ENCODE data around the gene FGD6.
"Not testable (repeated sequence)": the region's sequence is repeated elsewhere in the genome, so short reads cannot be mapped to it uniquely, and the experiment has no call there.

Gene FGD6

GRCh38 chr12:95240556-95240955 is 23.3 kb upstream of the FGD6 start:
- Histone ChIP-seq H3K27me3 (ENCODE audit: control insufficient read depth in 3 of 3, insufficient read depth in 3 of 3, low read depth in 1 of 3, low read length in 3 of 3) (no peaks in the 10 kb centered on the region), H3K4me2 (ENCODE audit: insufficient read depth, low read length, poor library complexity, severe bottlenecking) (no peak overlapping the region), H4K91ac (ENCODE audit: low read depth, low read length, poor library complexity) (no peak overlapping the region), H2BK120ac (ENCODE audit: low read depth, low read length) (no peak overlapping the region), H3K79me1 (ENCODE audit: low read depth, low read length) (peaks cover 2% of the 10 kb centered on the region), H2BK12ac (ENCODE audit: low read length) (no peak overlapping the region), H3K9me3 (replicated peaks in 1 of 2; ENCODE audit: control insufficient read depth in 2 of 2, insufficient read depth in 1 of 2, low read depth in 1 of 2, low read length in 2 of 2) (peaks cover 2 to 31% of the 10 kb centered on the region in 2 donors), H2AFZ (ENCODE audit: low read length) (no peak overlapping the region), H3K4ac (ENCODE audit: low read length) (no peak overlapping the region), H3K9ac (ENCODE audit: low read depth, low read length, poor library complexity) (no peak overlapping the region), H2BK5ac (ENCODE audit: low read length) (no peak overlapping the region), H4K8ac (ENCODE audit: low read depth, low read length) (no peak overlapping the region), H3K36me3 (replicated peaks in 1 of 2; ENCODE audit: control insufficient read depth in 2 of 2, insufficient read depth in 2 of 2, low read length in 2 of 2) (peaks cover 5 to 53% of the 10 kb centered on the region in 2 donors), H2AK5ac (ENCODE audit: low read depth, low read length) (no peak overlapping the region), H3K27ac (replicated peaks; ENCODE audit: low read length) (no peak overlapping the region), H3K23ac (ENCODE audit: low read depth, low read length, poor library complexity) (no peak overlapping the region), H3K4me1 (ENCODE audit: control insufficient read depth in 2 of 2, insufficient read depth in 1 of 2, low read depth in 1 of 2, low read length in 2 of 2) (no peaks in the 10 kb centered on the region), H2BK15ac (ENCODE audit: low read length) (no peak overlapping the region), H3K18ac (ENCODE audit: low read length) (no peak overlapping the region), H3K14ac (ENCODE audit: low read length) (no peak overlapping the region), H3K4me3 (ENCODE audit: low read length in 2 of 2) (no peak overlapping the region)
- no CpG with 5 or more reads among the region's 2 CpGs for WGBS, 2 donors (ENCODE audit: extremely low coverage in 2 of 2, insufficient read length in 2 of 2, insufficient replicate concordance in 1 of 2)
- DNase-seq (ENCODE audit: low spot score) = no peak

DNA sequence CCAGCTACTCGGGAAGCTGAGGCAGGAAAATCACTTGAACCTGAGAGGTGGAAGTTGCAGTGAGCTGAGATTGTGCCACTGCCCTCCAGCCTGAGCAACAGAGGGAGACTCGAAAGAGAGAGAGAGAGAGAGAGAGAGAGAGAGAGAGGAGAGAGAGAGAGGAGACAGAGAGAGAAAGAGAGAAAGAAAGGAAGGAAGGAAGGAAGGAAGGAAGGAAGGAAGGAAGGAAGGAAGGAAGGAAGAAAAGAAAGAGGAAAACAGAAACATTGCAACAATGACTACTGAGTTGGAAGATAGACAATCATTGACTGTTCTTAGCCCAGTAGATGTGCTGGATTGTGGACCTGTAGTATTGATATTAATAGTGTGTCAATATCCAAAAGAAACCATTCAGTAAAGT is 22.6 kb upstream of the FGD6 start:
- not testable (repeated sequence) for H3K14ac ChIP-seq (ENCODE audit: low read length); H3K79me1 ChIP-seq (ENCODE audit: low read depth, low read length); H2BK12ac ChIP-seq (ENCODE audit: low read length); H3K4me1 ChIP-seq (ENCODE audit: control insufficient read depth in 2 of 2, insufficient read depth in 1 of 2, low read depth in 1 of 2, low read length in 2 of 2); H3K27ac ChIP-seq (replicated peaks; ENCODE audit: low read length); DNase-seq (ENCODE audit: low spot score); H3K4me2 ChIP-seq (ENCODE audit: insufficient read depth, low read length, poor library complexity, severe bottlenecking); H2AK5ac ChIP-seq (ENCODE audit: low read depth, low read length); H4K8ac ChIP-seq (ENCODE audit: low read depth, low read length); H2BK15ac ChIP-seq (ENCODE audit: low read length); H4K91ac ChIP-seq (ENCODE audit: low read depth, low read length, poor library complexity); H3K18ac ChIP-seq (ENCODE audit: low read length); H3K23ac ChIP-seq (ENCODE audit: low read depth, low read length, poor library complexity); H3K9ac ChIP-seq (ENCODE audit: low read depth, low read length, poor library complexity); H3K4me3 ChIP-seq (ENCODE audit: low read length in 2 of 2); H2BK120ac ChIP-seq (ENCODE audit: low read depth, low read length); H3K27me3 ChIP-seq (ENCODE audit: control insufficient read depth in 3 of 3, insufficient read depth in 3 of 3, low read depth in 1 of 3, low read length in 3 of 3); H2BK5ac ChIP-seq (ENCODE audit: low read length); H2AFZ ChIP-seq (ENCODE audit: low read length); H3K4ac ChIP-seq (ENCODE audit: low read length)
- H3K36me3 ChIP-seq (replicated peaks in 1 of 2; ENCODE audit: control insufficient read depth in 2 of 2, insufficient read depth in 2 of 2, low read length in 2 of 2) = peaks cover 5 to 48% of the 10 kb centered on the region in 2 donors
- H3K9me3 ChIP-seq (replicated peaks in 1 of 2; ENCODE audit: control insufficient read depth in 2 of 2, insufficient read depth in 1 of 2, low read depth in 1 of 2, low read length in 2 of 2) = peaks cover 2 to 31% of the 10 kb centered on the region in 2 donors
- no CpG with 5 or more reads among the region's 2 CpGs for WGBS, 2 donors (ENCODE audit: extremely low coverage in 2 of 2, insufficient read length in 2 of 2, insufficient replicate concordance in 1 of 2)

- peaks cover 2 to 34% of the 10 kb centered on the region in 2 donors for H3K9me3 ChIP-seq (replicated peaks in 1 of 2; ENCODE audit: control insufficient read depth in 2 of 2, insufficient read depth in 1 of 2, low read depth in 1 of 2, low read length in 2 of 2)
- H2BK15ac ChIP-seq (ENCODE audit: low read length) = no peak overlapping the region
- no peak overlapping the region for H2BK12ac ChIP-seq (ENCODE audit: low read length)
- no peak overlapping the region for H2AK5ac ChIP-seq (ENCODE audit: low read depth, low read length)
- no peak overlapping the region for H3K27ac ChIP-seq (replicated peaks; ENCODE audit: low read length)
- H3K4ac ChIP-seq (ENCODE audit: low read length) = no peak overlapping the region
- no peak overlapping the region for H2BK120ac ChIP-seq (ENCODE audit: low read depth, low read length)
- H3K14ac ChIP-seq (ENCODE audit: low read length) = no peak overlapping the region
- no peak overlapping the region for H4K8ac ChIP-seq (ENCODE audit: low read depth, low read length)
- no peaks in the 10 kb centered on the region for H3K27me3 ChIP-seq (ENCODE audit: control insufficient read depth in 3 of 3, insufficient read depth in 3 of 3, low read depth in 1 of 3, low read length in 3 of 3)
- no peak overlapping the region for H2BK5ac ChIP-seq (ENCODE audit: low read length)
- H3K18ac ChIP-seq (ENCODE audit: low read length) = no peak overlapping the region
- H3K36me3 ChIP-seq (replicated peaks in 1 of 2; ENCODE audit: control insufficient read depth in 2 of 2, insufficient read depth in 2 of 2, low read length in 2 of 2) = peaks cover 5 to 48% of the 10 kb centered on the region in 2 donors
- no peak overlapping the region for H3K4me2 ChIP-seq (ENCODE audit: insufficient read depth, low read length, poor library complexity, severe bottlenecking)
- H3K23ac ChIP-seq (ENCODE audit: low read depth, low read length, poor library complexity) = no peak overlapping the region
- no peak overlapping the region for H4K91ac ChIP-seq (ENCODE audit: low read depth, low read length, poor library complexity)
- H3K4me1 ChIP-seq (ENCODE audit: control insufficient read depth in 2 of 2, insufficient read depth in 1 of 2, low read depth in 1 of 2, low read length in 2 of 2) = no peaks in the 10 kb centered on the region
- H2AFZ ChIP-seq (ENCODE audit: low read length) = no peak overlapping the region
- H3K79me1 ChIP-seq (ENCODE audit: low read depth, low read length) = peaks cover 2% of the 10 kb centered on the region
- DNase-seq (ENCODE audit: low spot score) = no peak
- H3K9ac ChIP-seq (ENCODE audit: low read depth, low read length, poor library complexity) = no peak overlapping the region
- H3K4me3 ChIP-seq (ENCODE audit: low read length in 2 of 2) = no peak overlapping the region
Measured at GRCh38 chr12:95239216-95239615, 21.9 kb upstream of the FGD6 start.

DNA sequence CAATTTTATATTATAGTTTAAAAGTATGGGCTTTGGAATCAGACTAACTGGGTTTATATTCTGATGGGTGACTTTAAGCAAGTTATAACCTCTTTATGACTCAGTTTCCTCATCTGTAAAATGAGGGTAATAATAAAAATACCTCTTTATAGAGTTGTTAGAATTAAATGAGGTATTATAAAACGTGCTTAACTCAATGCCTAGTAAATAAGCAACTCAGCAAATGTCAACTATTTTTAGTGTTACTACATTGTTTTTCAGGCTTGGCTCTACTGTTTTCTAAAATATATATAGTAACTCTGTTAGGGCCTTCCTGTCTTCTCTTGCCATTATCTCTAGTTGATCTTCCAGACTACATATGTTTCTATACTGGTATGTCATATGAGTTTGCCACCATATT is 20.9 kb upstream of the FGD6 start:
- Histone ChIP-seq H3K14ac (ENCODE audit: low read length) (no peak overlapping the region), H2AK5ac (ENCODE audit: low read depth, low read length) (no peak overlapping the region), H3K4ac (ENCODE audit: low read length) (no peak overlapping the region), H2BK15ac (ENCODE audit: low read length) (no peak overlapping the region), H4K91ac (ENCODE audit: low read depth, low read length, poor library complexity) (no peak overlapping the region), H3K4me2 (ENCODE audit: insufficient read depth, low read length, poor library complexity, severe bottlenecking) (no peak overlapping the region), H2AFZ (ENCODE audit: low read length) (no peak overlapping the region), H3K27ac (replicated peaks; ENCODE audit: low read length) (no peak overlapping the region), H3K4me1 (ENCODE audit: control insufficient read depth in 2 of 2, insufficient read depth in 1 of 2, low read depth in 1 of 2, low read length in 2 of 2) (no peaks in the 10 kb centered on the region), H3K9ac (ENCODE audit: low read depth, low read length, poor library complexity) (no peak overlapping the region), H3K4me3 (ENCODE audit: low read length in 2 of 2) (no peak overlapping the region), H3K23ac (ENCODE audit: low read depth, low read length, poor library complexity) (no peak overlapping the region), H3K27me3 (ENCODE audit: control insufficient read depth in 3 of 3, insufficient read depth in 3 of 3, low read depth in 1 of 3, low read length in 3 of 3) (no peaks in the 10 kb centered on the region), H3K36me3 (replicated peaks in 1 of 2; ENCODE audit: control insufficient read depth in 2 of 2, insufficient read depth in 2 of 2, low read length in 2 of 2) (peaks cover 2 to 45% of the 10 kb centered on the region in 2 donors), H4K8ac (ENCODE audit: low read depth, low read length) (no peak overlapping the region), H3K9me3 (replicated peaks in 1 of 2; ENCODE audit: control insufficient read depth in 2 of 2, insufficient read depth in 1 of 2, low read depth in 1 of 2, low read length in 2 of 2) (peaks cover 2 to 38% of the 10 kb centered on the region in 2 donors), H3K79me1 (ENCODE audit: low read depth, low read length) (peaks cover 2% of the 10 kb centered on the region), H3K18ac (ENCODE audit: low read length) (no peak overlapping the region), H2BK5ac (ENCODE audit: low read length) (no peak overlapping the region), H2BK12ac (ENCODE audit: low read length) (no peak overlapping the region), H2BK120ac (ENCODE audit: low read depth, low read length) (no peak overlapping the region)
- no CpG with 5 or more reads among the region's 1 CpG for WGBS, 2 donors (ENCODE audit: extremely low coverage in 2 of 2, insufficient read length in 2 of 2, insufficient replicate concordance in 1 of 2)
- no peak for DNase-seq (ENCODE audit: low spot score)

Measured in neuronal stem cell (in vitro differentiated cells).